GM12878 (cell line): ENCODE results near the gene DOCK2. TPM values are rescaled to one million over a fixed set of nuclear protein-coding genes. Genes with fewer than 3 reads are reported as not detected.

Source experiments
- BCL11A ChIP-seq: IDR thresholded peaks from 2 replicates; pipeline ENCODE4 v1.6.1; 2011; ENCODE audit warnings: low read depth, low read length
- BCL3 ChIP-seq: IDR thresholded peaks from 2 replicates; pipeline ENCODE4 v1.6.1; 2011; ENCODE audit warnings: borderline replicate concordance, low read depth, mild to moderate bottlenecking, moderate library complexity, low read length; ENCODE audit not compliant: insufficient read depth, poor library complexity, severe bottlenecking
- BCLAF1 ChIP-seq: fragments of 450-650 bp; IDR thresholded peaks from 2 replicates; pipeline ENCODE4 v1.6.1; 2017; ENCODE audit warnings: antibody characterized with exemption, mild to moderate bottlenecking, moderate library complexity
- BHLHE40 ChIP-seq, 2 experiments: fragments of 450-650 bp in 1 of 2; IDR thresholded peaks; 2 replicates each; pipeline ENCODE4 v1.6.1; 2011 to 2017; ENCODE audit warnings: low read depth in 2 of 2, borderline replicate concordance in 1 of 2, improper control_type of control experiment in 1 of 2, low read length in 1 of 2, mild to moderate bottlenecking in 1 of 2
- CBX3 ChIP-seq: fragments of 200-600 bp; sonication (generic); IDR thresholded peaks from 2 replicates; pipeline ENCODE4 v1.6.1; 2016; ENCODE audit warnings: low read depth, borderline replicate concordance
- CHD4 ChIP-seq: fragments of 200-600 bp; sonication (generic); IDR thresholded peaks from 2 replicates; pipeline ENCODE4 v1.6.1; 2016; ENCODE audit warnings: mild to moderate bottlenecking
- EGR1 ChIP-seq, 2 experiments: IDR thresholded peaks; 1 replicate in 1 of 2; 2 replicates in 1 of 2; pipeline ENCODE4 v1.6.1; 2011 to 2012; ENCODE audit warnings: low read depth in 2 of 2, low read length in 2 of 2, borderline replicate concordance in 1 of 2, mild to moderate bottlenecking in 1 of 2, moderate library complexity in 1 of 2
- HDAC2 ChIP-seq: fragments of 200-600 bp; sonication (generic); IDR thresholded peaks from 2 replicates; pipeline ENCODE4 v1.6.1; 2017
- LARP7 ChIP-seq: fragments of 450-650 bp; IDR thresholded peaks from 2 replicates; pipeline ENCODE4 v1.6.1; 2017; ENCODE audit warnings: mild to moderate bottlenecking
- MAX ChIP-seq: IDR thresholded peaks from 2 replicates; pipeline ENCODE4 v1.6.1; 2012; ENCODE audit warnings: low read depth, low read length, improper control_type of control experiment
- MTA2 ChIP-seq: fragments of 450-650 bp; IDR thresholded peaks from 2 replicates; pipeline ENCODE4 v1.6.1; 2016; ENCODE audit warnings: low read depth, mild to moderate bottlenecking, moderate library complexity
- MXI1 ChIP-seq: fragments of 150-350 bp; IDR thresholded peaks from 2 replicates; pipeline ENCODE4 v1.6.1; 2011; ENCODE audit warnings: low read depth, mild to moderate bottlenecking, inconsistent platforms, low read length, improper control_type of control experiment
- RBBP5 ChIP-seq: fragments of 200-600 bp; sonication (generic); conservative IDR thresholded peaks from 2 replicates; pipeline ENCODE4 v1.6.1; 2016
- RCOR1 ChIP-seq: conservative IDR thresholded peaks from 2 replicates; pipeline ENCODE4 v1.6.1; 2012; ENCODE audit warnings: low read depth, low read length, improper control_type of control experiment
- SP1 ChIP-seq: IDR thresholded peaks from one replicate; pipeline ENCODE4 v1.6.1; 2011; ENCODE audit warnings: low read depth, low read length
- SREBF1 ChIP-seq: IDR thresholded peaks from 2 replicates; pipeline ENCODE4 v1.6.1; 2012; ENCODE audit warnings: mild to moderate bottlenecking, low read length
- SREBF2 ChIP-seq: IDR thresholded peaks from 2 replicates; pipeline ENCODE4 v1.6.1; 2012; ENCODE audit warnings: mild to moderate bottlenecking, low read length
- STAT1 ChIP-seq: fragments of 450-650 bp; conservative IDR thresholded peaks from 2 replicates; pipeline ENCODE4 v1.6.1; 2014; ENCODE audit warnings: antibody characterized with exemption, mild to moderate bottlenecking
- YY1 ChIP-seq: IDR thresholded peaks from 2 replicates; pipeline ENCODE4 v1.6.1; 2011; ENCODE audit warnings: low read depth, mild to moderate bottlenecking, low read length
- ZBTB40 ChIP-seq: fragments of 450-650 bp; IDR thresholded peaks from 2 replicates; pipeline ENCODE4 v1.6.1; 2016; ENCODE audit warnings: mild to moderate bottlenecking, moderate library complexity, borderline replicate concordance
- ZZZ3 ChIP-seq: IDR thresholded peaks from 2 replicates; pipeline ENCODE4 v1.6.1; 2011; ENCODE audit warnings: low read depth; ENCODE audit not compliant: control insufficient read depth, insufficient read length
- polyA plus RNA-seq, 11 experiments: library from polyadenylated mRNA; depleted of rRNA in 4 of 11; unstranded in 6 of 11; stranded (reverse) in 5 of 11; fragments of >200 nt; fragmentation: Nextera tagmentation in 4 of 11; fragmentation: Illumina TruSeq in 1 of 11; extraction: Ambion mirVana in 4 of 11; extraction: Trizol in 1 of 11; gene quantifications; 1 replicate in 1 of 11; 2 replicates in 10 of 11; pipeline versions ENCODE4 v1.2.1 to v1.2.3, GENCODE V29; 2011 to 2016; ENCODE audit warnings: inconsistent platforms in 2 of 11, missing spikeins in 2 of 11, low read depth in 1 of 11
- total RNA-seq, 4 experiments: library from RNA; depleted of rRNA in 3 of 4; stranded (reverse); fragments of >200 nt in 3 of 4; fragmentation: Illumina TruSeq in 1 of 4; extraction: Trizol in 1 of 4; gene quantifications; 2 replicates each; pipeline versions ENCODE4 v1.2.1 to v1.2.3, GENCODE V29; 2013 to 2021

DOCK2 gene
- total and polyA plus RNA-seq, 10 of the 15 experiments (the other 5 are each of a cell fraction or from before 2014, with no cell fraction given), result 34.2 to 192 (median 118) TPM

GRCh38 chr5:169778622-169779596 lies 141.8 kb downstream of the DOCK2 start (continued):
- no peak for TF ChIP-seq MAX
- TF ChIP-seq BHLHE40 (IDR thresholded peaks at IDR 0.05; ENCODE audit: borderline replicate concordance in 1 of 2, low read depth in 2 of 2, low read length in 1 of 2), result peak; percentile 46 to 63
- peak; percentile 56; the same call in 1 of the 2 replicates for TF ChIP-seq YY1
- peak; percentile 54 for TF ChIP-seq SP1
- TF ChIP-seq ZBTB40, result no peak; the same call in 1 of the 2 replicates
- peak; percentile 93 for TF ChIP-seq MTA2
- TF ChIP-seq BCL3, result peak; percentile 50
- TF ChIP-seq ZZZ3, result no peak
- TF ChIP-seq MXI1, result 0 out of 2 replicates have a peak, but pooled peaks have one; percentile 27
- no peak for TF ChIP-seq STAT1
- TF ChIP-seq SREBF2, result no peak
- no peak for TF ChIP-seq HDAC2
- no peak for TF ChIP-seq SREBF1
- TF ChIP-seq RCOR1, result 0 out of 2 replicates have a peak, but pooled peaks have one; percentile 23
- TF ChIP-seq BCLAF1, result 0 out of 2 replicates have a peak, but pooled peaks have one; percentile 22
- peak; percentile 68; the same call in 1 of the 2 replicates for TF ChIP-seq BCL11A
- TF ChIP-seq CHD4, result no peak
- TF ChIP-seq RBBP5, result no peak
- TF ChIP-seq CBX3, result no peak
- no peak for TF ChIP-seq LARP7
- peak in 1 of 2 experiments; percentile 53; a peak in 1 of 3 replicates for TF ChIP-seq EGR1 (IDR thresholded peaks at IDR 0.05; ENCODE audit: borderline replicate concordance in 1 of 2, low read depth in 2 of 2, low read length in 2 of 2)
